Prostate gland (tissue), 2 donors: ENCODE measurements around the gene INPP5A. TPM values are rescaled to one million over a fixed set of nuclear protein-coding genes. Genes with fewer than 3 reads are reported as not detected.
"Not testable (repeated sequence)": the region's sequence is repeated elsewhere in the genome, so short reads cannot be mapped to it uniquely, and the experiment has no call there.

ENCODE experiments used
- DNase-seq: peaks from one replicate; pipeline ENCODE4 v3.0.0-alpha.2; 2019; ENCODE audit warnings: low spot score
- H3K27ac ChIP-seq, 2 donors: fragments of 200-600 bp; sonication (generic); 2 replicates each; pipeline ENCODE4 v1.5.1; 2017 to 2019
- H3K27me3 ChIP-seq: fragments of 200-600 bp; sonication (generic); replicated peaks from 2 replicates; pipeline ENCODE4 v1.5.1; 2019; ENCODE audit not compliant: insufficient read depth
- H3K36me3 ChIP-seq, 2 donors: fragments of 200-600 bp; sonication (generic); 1 replicate in 1 of 2; 2 replicates in 1 of 2; pipeline versions ENCODE4 v1.5.1 to v1.8.1; 2017 to 2019
- H3K4me1 ChIP-seq: fragments of 200-600 bp; sonication (generic); replicated peaks from 2 replicates; pipeline ENCODE4 v1.5.1; 2019
- H3K4me3 ChIP-seq, 2 donors: fragments of 200-600 bp; sonication (generic); 2 replicates each; pipeline ENCODE4 v1.5.1; 2017 to 2019
- H3K9me3 ChIP-seq: fragments of 200-600 bp; sonication (generic); 2 replicates; pipeline ENCODE4 v1.5.1; 2017
- POLR2A ChIP-seq: fragments of 450-650 bp; IDR thresholded peaks from one replicate; pipeline ENCODE4 v1.6.1; 2016; ENCODE audit warnings: antibody characterized with exemption, mild to moderate bottlenecking
- POLR2AphosphoS5 ChIP-seq: sonication (generic); formaldehyde crosslinking; IDR thresholded peaks from one replicate; pipeline ENCODE4 v1.6.1; 2017; ENCODE audit warnings: antibody characterized with exemption
- WGBS: methylation state at CpG from one replicate; pipeline ENCODE4 v1.1.5; 2018; 5-methylcytosine and 5-hydroxymethylcytosine counted together
- intact Hi-C: fragments of 100-400 bp; cut with DNase I; formaldehyde crosslinking; loops from one replicate; pipeline ENCODE4 v1.14.2; 2022
- total RNA-seq, 2 donors: library from RNA; depleted of rRNA; stranded (reverse); fragments of >200 nt; gene quantifications; one replicate each; pipeline ENCODE4 v1.1.0, GENCODE V29; 2016
- TF ChIP-seq, protein P1 (sequence below), 4 experiments: fragments of 200-600 bp in 2 of 4; fragments of 450-650 bp in 2 of 4; sonication (generic) in 2 of 4; IDR thresholded peaks; 1 replicate in 3 of 4; 2 replicates in 1 of 4; pipeline ENCODE4 v1.5.1; 2016 to 2019; ENCODE audit warnings: antibody characterized with exemption in 4 of 4, mild to moderate bottlenecking in 2 of 4, moderate library complexity in 2 of 4

Gene INPP5A
- total RNA-seq, 2 donors from 2014 or later, result 49.5 to 83.3 TPM

DNA sequence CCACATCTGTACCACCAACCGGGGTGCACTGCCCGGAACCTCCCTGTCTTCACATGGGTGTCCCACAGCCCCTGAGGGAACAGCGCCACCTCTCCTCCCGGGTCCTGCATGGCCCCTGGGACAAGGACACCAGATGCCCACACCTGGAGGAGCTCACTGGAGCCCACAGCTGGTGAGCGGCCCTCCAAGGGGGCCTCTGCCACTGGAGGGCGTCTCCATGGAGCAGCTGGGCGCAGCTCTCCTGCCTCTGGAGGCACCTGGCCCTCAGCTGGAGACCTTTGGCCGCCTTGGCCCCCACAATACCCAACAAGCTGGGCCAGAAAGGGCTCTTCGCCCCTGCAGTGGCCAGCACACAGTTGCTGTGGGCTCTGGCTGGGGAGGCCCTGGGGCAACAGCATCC, 255.6 kb downstream of the INPP5A start:
- TF ChIP-seq POLR2A (no peak), POLR2AphosphoS5 (no peak)
- TF ChIP-seq, protein P1, sequence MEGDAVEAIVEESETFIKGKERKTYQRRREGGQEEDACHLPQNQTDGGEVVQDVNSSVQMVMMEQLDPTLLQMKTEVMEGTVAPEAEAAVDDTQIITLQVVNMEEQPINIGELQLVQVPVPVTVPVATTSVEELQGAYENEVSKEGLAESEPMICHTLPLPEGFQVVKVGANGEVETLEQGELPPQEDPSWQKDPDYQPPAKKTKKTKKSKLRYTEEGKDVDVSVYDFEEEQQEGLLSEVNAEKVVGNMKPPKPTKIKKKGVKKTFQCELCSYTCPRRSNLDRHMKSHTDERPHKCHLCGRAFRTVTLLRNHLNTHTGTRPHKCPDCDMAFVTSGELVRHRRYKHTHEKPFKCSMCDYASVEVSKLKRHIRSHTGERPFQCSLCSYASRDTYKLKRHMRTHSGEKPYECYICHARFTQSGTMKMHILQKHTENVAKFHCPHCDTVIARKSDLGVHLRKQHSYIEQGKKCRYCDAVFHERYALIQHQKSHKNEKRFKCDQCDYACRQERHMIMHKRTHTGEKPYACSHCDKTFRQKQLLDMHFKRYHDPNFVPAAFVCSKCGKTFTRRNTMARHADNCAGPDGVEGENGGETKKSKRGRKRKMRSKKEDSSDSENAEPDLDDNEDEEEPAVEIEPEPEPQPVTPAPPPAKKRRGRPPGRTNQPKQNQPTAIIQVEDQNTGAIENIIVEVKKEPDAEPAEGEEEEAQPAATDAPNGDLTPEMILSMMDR (IDR thresholded peaks at IDR 0.05), result no peak
- Histone ChIP-seq H3K9me3 (no peaks in the 10 kb centered on the region), H3K4me3 (no peak overlapping the region), H3K4me1 (no peaks in the 10 kb centered on the region), H3K27ac (no peak overlapping the region), H3K27me3 (peaks cover 8% of the 10 kb centered on the region), H3K36me3 (no peaks in the 10 kb centered on the region)
- no peak for DNase-seq
- 90% methylated on average over 8 of the region's 9 CpGs for WGBS
- intact Hi-C loops, result no loop called here

DNA sequence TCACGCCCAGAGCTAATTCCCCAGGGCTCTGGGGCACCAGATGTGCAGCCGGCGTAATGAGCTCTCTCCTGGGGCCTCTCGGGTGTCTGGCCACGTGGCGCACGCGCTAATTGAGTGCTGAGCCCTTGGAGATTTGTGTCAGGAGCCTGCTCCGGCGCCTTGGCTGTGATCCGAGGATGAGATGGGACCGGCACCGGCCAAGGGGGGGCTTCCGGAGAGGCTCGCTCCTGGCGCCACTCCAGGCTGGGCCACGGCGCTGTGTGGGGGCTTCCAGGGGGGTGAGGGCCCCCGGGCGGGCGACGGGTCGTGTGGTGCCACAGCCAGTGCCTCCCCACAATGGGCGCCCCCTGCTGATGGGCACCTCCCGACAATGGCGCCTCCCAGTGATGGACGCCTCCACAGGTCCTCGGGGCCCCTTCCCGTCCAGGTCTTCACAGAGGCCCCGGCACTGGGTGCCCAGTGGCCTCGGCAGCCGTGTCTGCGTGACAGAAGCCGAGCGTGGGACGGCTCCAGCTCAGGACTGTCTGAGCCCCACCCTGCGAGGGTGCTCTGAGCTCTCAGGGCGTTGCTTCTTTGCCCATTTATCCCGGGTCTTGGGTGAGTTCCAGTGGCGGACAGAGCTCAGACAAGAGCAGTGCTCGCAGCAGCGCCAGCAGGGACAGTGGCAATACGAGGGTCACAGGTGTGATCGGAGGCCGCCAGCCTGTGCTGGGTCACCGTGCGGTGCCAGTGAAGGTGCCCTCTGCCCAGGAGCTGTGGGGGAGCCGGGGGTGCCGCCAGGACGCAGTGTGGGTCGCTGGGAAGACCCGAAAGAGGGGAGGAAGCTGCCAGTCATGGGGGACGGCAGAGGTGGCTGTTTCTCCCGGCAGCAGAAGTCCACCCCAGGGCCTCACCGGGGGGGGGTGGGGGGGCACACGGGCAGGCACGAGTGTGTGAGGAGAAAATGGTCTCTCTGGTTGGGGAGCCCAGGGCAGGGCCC, 256.6 kb downstream of the INPP5A start:
- H3K27me3 ChIP-seq, result peaks cover under 1% of the 10 kb centered on the region
- no peaks in the 10 kb centered on the region for H3K9me3 ChIP-seq
- H3K27ac ChIP-seq, result no peak overlapping the region
- H3K4me1 ChIP-seq, result no peaks in the 10 kb centered on the region
- no peak for DNase-seq
- intact Hi-C loops, result no loop called here
- H3K4me3 ChIP-seq, result no peak overlapping the region
- H3K36me3 ChIP-seq, result no peaks in the 10 kb centered on the region
- TF ChIP-seq, protein P1 (IDR thresholded peaks at IDR 0.05), result no peak
- TF ChIP-seq POLR2A (no peak), POLR2AphosphoS5 (no peak)
- 56% methylated on average over 46 of the region's 57 CpGs for WGBS

DNA sequence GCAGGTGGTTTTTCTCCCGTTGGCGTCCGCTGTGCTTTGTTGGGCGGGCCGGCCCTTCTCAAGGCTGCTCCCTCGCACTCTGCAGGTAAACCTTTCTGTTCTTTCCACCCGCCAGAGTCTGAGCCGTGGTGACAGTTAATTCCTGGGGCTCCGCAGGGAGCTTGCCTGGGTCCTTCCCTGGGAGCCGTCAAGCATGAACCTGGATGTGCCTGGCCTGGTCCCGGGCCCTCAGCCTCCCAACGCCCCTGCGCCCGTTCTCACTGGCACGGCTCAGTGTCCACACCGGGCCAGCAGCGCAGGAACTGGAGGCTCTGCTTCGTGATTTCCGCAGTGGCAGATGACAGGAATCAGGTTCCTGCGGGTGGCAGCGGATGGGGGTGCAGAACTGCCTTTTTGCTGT, 259.3 kb downstream of the INPP5A start:
- no peak overlapping the region for H3K27ac ChIP-seq
- intact Hi-C loops, result no loop called here
- H3K4me1 ChIP-seq, result no peaks in the 10 kb centered on the region
- H3K27me3 ChIP-seq, result no peaks in the 10 kb centered on the region
- H3K4me3 ChIP-seq, result no peak overlapping the region
- H3K9me3 ChIP-seq, result no peaks in the 10 kb centered on the region
- WGBS, result 83% methylated on average over 21 of the region's 21 CpGs
- H3K36me3 ChIP-seq, result no peaks in the 10 kb centered on the region
- no peak for DNase-seq
- no peak for TF ChIP-seq POLR2A
- TF ChIP-seq, protein P1 (IDR thresholded peaks at IDR 0.05), result no peak
- TF ChIP-seq POLR2AphosphoS5, result no peak

DNA sequence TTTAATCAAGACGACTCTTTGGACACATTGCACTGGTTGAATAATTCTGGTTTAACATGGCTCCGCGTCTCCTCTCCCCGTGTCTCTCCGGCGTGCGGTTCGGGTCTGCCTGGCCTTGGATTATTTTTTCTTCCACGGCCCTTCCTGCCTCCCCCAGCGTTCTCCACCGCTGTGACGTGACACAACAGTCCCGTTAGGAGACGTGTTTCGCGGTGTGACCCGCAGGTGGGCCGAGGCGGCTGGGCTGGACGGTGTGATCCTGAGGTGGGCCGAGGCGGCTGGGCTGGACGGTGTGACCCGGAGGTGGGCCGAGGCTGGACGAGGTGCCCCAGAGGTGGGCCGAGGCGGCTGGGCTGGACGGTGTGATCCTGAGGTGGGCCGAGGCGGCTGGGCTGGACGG, 260.4 kb downstream of the INPP5A start:
- H3K4me1 ChIP-seq, H3K27ac ChIP-seq, H3K36me3 ChIP-seq, H3K9me3 ChIP-seq, intact Hi-C loops, H3K27me3 ChIP-seq, H3K4me3 ChIP-seq, DNase-seq: not testable (repeated sequence)
- 92% methylated on average over 32 of the region's 32 CpGs for WGBS

DNA sequence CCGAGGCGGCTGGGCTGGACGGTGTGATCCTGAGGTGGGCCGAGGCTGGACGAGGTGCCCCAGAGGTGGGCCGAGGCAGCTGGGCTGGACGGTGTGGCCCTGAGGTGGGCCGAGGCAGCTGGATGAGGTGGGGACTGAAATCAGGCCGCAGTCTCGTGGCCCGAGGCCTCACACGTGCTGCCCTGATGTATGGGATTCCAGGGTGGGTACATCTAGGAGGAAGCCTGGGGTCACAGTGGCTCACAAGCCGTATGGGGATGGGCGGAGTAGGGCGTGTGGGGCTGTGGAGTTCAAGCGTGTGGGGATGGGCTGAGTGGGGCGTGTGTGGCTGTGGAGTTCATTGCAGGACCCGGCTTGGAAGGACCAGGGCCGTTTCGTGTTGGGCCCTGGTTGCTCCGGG, 260.8 kb downstream of the INPP5A start:
- Histone ChIP-seq H3K27ac (no peak overlapping the region), H3K36me3 (no peaks in the 10 kb centered on the region), H3K4me3 (no peak overlapping the region), H3K27me3 (no peaks in the 10 kb centered on the region), H3K9me3 (no peaks in the 10 kb centered on the region), H3K4me1 (no peaks in the 10 kb centered on the region)
- 90% methylated on average over 21 of the region's 21 CpGs for WGBS
- no peak for DNase-seq
- intact Hi-C loops, result no loop called here
- TF ChIP-seq, protein P1 (IDR thresholded peaks at IDR 0.05), result no peak
- no peak for TF ChIP-seq POLR2A
- TF ChIP-seq POLR2AphosphoS5, result no peak
